Measurements from ENCODE around the gene COX4I2.

Gene COX4I2

DNA sequence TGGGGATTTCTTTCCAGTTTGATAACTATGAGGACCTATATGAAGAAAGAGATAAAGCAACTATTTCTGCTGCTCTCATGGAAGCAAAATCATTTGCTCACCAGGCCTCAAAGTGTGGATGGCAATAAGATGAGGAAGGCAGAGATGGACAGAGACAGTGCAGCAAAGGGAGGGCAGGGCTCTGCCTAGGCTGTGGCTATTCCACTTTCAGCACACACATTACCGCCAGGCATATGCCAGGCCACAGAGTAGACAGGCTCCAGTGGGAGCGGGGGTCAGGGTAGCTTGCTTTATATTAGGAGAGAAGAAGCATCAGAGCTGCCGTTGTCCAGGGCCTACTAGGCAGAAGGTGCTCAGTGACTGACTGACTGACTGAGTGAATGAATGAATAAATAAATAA, 44.1 kb downstream of the COX4I2 start:
- H3K27me3 Mint-ChIP-seq: no peaks in the 10 kb centered on the region
- H3K4me1 Mint-ChIP-seq: peaks cover 64 to 95% of the 10 kb centered on the region in 2 donors
- no peak for DNase-seq
- no peaks in the 10 kb centered on the region for H3K9me3 Mint-ChIP-seq
- no peak overlapping the region for H3K4me3 Mint-ChIP-seq
- no peak for ATAC-seq (replicated peaks)
- H3K36me3 Mint-ChIP-seq: peaks cover 58 to 81% of the 10 kb centered on the region in 2 donors
- peak overlapping the region; percentile 89 for H3K27ac Mint-ChIP-seq

DNA sequence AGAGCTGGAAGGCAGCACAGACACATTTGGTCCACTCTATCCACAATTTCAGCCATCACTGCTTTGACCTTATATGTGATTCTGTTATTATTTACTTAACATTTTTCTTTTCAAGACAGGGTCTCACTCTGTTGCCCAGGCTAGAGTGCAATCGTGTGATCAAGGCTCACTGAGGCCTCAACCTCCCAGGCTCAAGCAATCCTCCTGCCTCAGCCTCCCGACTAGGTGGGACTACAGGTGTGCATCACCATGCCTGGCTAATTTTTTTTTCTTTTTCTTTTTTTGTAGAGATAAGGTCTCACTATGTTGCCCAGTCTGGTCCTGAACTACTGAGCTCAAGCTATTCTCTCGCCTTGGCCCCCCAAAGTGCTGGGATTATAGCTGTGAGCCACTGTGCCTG, 44.6 kb downstream of the COX4I2 start:
- ATAC-seq (replicated peaks) (no peak), DNase-seq (no peak)
- H3K4me3 Mint-ChIP-seq: no peak overlapping the region
- H3K27ac Mint-ChIP-seq: peak overlapping the region; percentile 89
- H3K9me3 Mint-ChIP-seq: no peaks in the 10 kb centered on the region
- no peaks in the 10 kb centered on the region for H3K27me3 Mint-ChIP-seq
- peaks cover 62 to 84% of the 10 kb centered on the region in 2 donors for H3K36me3 Mint-ChIP-seq
- peaks cover 67 to 95% of the 10 kb centered on the region in 2 donors for H3K4me1 Mint-ChIP-seq

DNA sequence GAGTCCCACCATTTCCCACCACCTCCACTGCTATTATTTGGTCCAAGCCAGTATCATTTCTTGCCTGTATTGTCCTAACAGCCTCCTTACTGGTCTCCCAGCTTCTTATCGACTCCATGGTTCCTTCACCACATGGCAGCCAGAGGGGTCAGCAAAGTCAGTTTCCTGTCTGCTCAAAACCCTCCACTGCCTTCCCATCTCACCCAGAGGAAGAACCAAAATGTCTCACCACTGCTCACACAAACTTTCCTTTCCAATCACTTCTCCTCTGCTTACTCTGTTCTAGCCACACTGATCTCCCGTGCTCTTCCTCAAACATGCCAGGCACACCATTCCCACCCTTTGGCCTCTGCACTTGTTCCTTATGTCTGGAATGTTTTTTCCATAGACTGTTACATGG, 45.2 kb downstream of the COX4I2 start:
- Mint-ChIP-seq H3K27ac (peak overlapping the region; percentile 56), H3K4me1 (peaks cover 64 to 94% of the 10 kb centered on the region in 2 donors), H3K4me3 (peak overlapping the region; percentile 0 to 26), H3K27me3 (no peaks in the 10 kb centered on the region), H3K36me3 (peaks cover 61 to 83% of the 10 kb centered on the region in 2 donors), H3K9me3 (no peaks in the 10 kb centered on the region)
- no peak for ATAC-seq (replicated peaks)
- no peak for DNase-seq

DNA sequence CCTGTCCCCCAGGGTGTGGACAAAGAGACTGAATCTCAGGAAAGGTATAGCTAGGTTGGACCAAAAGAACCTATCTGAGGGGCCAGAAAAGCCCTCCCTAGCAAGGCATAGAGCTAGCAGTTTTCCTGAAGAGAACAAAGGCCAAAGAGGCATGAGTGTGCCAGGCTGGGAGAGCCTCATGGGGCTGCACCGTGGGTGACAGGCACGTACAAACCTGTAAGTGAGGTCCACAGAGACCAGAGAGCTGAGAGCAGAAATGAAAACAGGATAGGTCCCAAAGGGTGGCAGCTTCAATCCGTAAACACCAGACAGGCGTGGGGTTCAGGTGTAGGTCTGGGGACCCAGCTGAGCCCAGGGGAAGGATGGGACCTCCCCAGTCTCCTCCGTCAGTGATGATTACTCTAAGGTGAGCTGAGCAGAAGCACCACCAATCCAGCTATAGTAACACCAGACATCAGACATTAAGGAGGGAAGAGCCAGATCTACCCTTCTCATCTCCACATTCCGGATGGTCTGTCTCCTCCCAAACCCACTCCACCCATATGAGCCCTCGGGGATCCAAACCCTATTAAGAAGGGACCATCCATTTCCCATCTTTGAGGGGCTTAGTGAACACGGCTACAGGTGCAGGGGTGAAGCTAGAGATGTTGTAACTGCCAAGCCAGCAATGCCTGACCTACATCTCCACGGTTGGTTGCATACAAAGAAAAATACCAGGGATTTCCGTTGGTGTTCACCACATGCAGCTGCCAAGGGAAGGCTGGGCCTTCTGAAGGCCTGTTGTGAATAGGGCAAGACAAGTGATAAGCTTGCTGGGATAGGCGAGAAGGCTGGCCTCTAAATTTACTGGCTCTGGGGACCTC, 46.7 kb downstream of the COX4I2 start:
- Mint-ChIP-seq H3K36me3 (peaks cover 59 to 78% of the 10 kb centered on the region in 2 donors), H3K27ac (peak overlapping the region; percentile 93), H3K4me1 (peaks cover 53 to 87% of the 10 kb centered on the region in 2 donors), H3K9me3 (no peaks in the 10 kb centered on the region), H3K27me3 (no peaks in the 10 kb centered on the region), H3K4me3 (peak overlapping the region; percentile 70 to 81)
- ATAC-seq (replicated peaks): peak; percentile 79 to 80
- peak; percentile 52 for DNase-seq

DNA sequence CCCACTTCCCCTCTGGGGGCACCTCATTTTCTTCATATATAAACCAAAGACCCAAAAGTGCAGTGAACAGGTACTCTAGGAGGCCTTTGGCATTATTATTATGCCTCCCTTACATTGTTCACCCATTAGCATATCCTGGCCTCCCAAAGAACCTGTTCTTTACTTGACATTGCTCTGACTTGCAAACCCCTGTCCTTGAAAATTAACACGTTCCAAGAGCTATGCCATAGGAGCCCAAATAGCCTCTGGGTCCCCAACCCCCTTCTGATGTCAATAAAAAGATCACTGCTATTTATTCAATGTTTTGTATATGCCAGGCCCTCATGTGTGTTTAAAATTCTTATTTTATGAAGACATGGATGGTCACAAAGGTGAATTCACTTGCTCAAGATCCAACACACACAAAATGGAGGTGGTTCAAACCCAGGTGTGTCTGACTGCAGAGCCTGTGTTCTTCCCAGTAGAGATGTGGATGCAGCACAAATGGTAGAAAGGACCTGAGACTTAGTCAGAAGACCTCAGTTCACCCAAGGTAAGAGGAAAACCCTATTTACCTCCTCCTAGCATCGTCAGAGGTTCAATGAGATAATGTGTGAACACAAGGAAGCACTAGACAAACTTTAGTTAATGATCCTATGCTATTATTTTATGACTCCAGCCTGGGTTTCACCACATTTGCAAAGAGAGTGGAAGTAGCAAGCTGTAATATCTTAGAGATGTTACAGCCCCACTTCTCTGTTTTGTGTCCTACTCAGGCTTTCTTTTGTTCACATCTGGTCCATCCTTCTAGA, 48.3 kb downstream of the COX4I2 start:
- Mint-ChIP-seq H3K27me3 (no peaks in the 10 kb centered on the region), H3K27ac (peak overlapping the region; percentile 93), H3K4me3 (peak overlapping the region; percentile 48 to 70), H3K4me1 (peaks cover 49 to 82% of the 10 kb centered on the region in 2 donors), H3K36me3 (peaks cover 52 to 75% of the 10 kb centered on the region in 2 donors), H3K9me3 (no peaks in the 10 kb centered on the region)
- ATAC-seq (replicated peaks) (no peak), DNase-seq (no peak)

DNA sequence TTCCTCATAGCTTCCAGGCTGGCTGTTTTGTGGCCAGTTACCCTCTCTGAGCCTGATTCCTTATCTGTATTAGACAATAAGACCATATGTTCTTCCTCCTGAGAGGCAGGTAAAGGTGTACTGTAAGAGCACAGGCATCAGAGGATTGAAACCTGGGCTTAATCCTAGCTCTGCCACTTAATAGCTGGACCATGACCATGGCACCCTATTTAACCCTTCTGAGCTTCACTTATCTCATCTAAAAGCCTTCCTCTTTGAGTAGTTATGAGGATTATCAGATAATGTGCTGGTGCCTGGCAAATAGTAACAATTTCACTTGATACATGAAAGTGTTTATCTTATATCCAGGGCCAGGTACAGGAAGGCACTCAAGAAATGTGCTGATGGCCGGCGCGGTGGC, 50.1 kb downstream of the COX4I2 start:
- DNase-seq (no peak), ATAC-seq (replicated peaks) (no peak)
- H3K9me3 Mint-ChIP-seq: no peaks in the 10 kb centered on the region
- peaks cover 53 to 77% of the 10 kb centered on the region in 2 donors for H3K36me3 Mint-ChIP-seq
- H3K27me3 Mint-ChIP-seq: no peaks in the 10 kb centered on the region
- peak overlapping the region; percentile 14 for H3K27ac Mint-ChIP-seq
- peaks cover 54 to 84% of the 10 kb centered on the region in 2 donors for H3K4me1 Mint-ChIP-seq
- H3K4me3 Mint-ChIP-seq: peak overlapping the region; percentile 25 to 36

DNA sequence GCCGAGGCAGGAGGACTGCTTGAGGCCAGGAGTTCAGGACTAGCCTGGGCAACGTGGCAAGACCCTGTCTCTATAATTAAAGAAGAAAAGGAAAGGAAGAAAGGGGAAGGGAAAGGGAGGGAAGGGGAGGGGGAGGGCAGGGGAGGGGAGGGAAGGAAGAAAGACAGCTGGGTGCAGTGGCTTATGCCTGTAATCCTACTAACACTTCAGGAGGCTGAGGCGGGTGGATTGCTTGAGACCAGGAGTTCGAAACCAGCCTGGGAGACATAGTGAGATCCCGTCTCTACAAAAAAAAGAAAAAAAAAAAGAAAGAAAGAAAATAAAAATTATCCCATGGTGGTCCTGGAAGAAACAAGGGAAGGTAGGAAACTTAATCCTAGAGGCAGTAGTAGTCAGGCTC, 51.4 kb downstream of the COX4I2 start:
- Mint-ChIP-seq H3K27me3 (no peaks in the 10 kb centered on the region), H3K9me3 (no peaks in the 10 kb centered on the region), H3K4me3 (peak overlapping the region in 1 of 2 donors; percentile 46), H3K36me3 (peaks cover 46 to 70% of the 10 kb centered on the region in 2 donors), H3K4me1 (peaks cover 50 to 77% of the 10 kb centered on the region in 2 donors), H3K27ac (peak overlapping the region; percentile 71)
- DNase-seq (no peak), ATAC-seq (replicated peaks) (no peak)

DNA sequence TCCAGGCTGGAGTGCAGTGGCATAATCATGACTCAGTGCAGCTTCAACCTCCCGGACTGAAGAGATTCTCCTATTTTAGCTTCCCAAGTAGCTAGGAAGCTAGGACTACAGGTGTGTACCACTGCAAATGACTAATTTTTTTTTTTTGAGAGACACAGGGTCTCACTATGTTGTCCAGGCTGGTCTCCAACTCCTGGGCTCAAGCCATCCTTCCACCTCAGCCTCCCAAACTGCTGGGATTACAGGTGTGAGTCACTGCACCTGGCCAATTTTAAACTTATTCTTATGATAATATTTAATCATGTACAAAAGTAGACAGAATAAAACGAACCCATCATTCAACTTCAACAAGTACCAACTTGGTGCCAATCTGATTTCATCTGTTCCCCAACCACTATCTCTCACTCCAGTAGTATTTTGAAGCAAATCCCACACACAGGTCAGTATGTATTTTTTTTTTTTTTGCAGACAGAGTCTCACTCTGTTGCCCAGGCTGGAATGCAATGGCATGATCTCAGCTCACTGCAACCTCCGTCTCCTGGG, 52.5 kb downstream of the COX4I2 start:
- ATAC-seq (replicated peaks): no peak
- Mint-ChIP-seq H3K4me1 (peaks cover 52 to 77% of the 10 kb centered on the region in 2 donors), H3K9me3 (no peaks in the 10 kb centered on the region), H3K27me3 (no peaks in the 10 kb centered on the region), H3K27ac (peak overlapping the region; percentile 83), H3K4me3 (peak overlapping the region; percentile 35 to 55), H3K36me3 (peaks cover 47 to 68% of the 10 kb centered on the region in 2 donors)
- DNase-seq: no peak

DNA sequence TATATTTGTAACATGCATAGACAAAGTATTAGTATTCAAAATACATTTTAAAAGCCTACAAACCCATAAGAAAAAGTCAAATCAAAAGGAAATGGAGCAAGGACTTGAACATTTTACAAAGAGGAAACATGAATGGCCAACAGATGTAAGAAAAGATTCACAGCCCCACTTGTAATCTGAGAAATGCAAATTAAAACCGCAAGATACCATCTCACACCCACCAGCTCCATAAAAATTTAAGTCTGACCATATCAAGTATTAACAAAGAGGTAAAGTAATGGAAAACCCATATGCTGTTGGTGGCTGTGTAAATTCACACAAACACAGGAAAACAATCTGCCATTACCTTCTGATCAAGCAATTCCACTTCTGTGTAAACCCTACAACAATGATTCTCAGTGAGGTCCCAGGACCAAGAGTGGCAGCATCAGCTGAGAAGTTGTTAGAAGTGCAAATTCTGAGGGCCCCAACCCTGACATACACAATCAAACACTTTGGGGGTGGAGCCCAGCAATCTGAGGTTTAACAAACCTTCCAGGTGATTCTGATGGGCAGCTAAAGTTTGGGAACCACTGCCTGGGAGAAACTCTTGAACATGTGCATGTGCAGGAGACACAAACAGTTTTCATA, 54.0 kb downstream of the COX4I2 start:
- H3K27ac Mint-ChIP-seq: peak overlapping the region; percentile 47
- peaks cover 46 to 63% of the 10 kb centered on the region in 2 donors for H3K36me3 Mint-ChIP-seq
- peaks cover 52 to 77% of the 10 kb centered on the region in 2 donors for H3K4me1 Mint-ChIP-seq
- no peaks in the 10 kb centered on the region for H3K27me3 Mint-ChIP-seq
- H3K9me3 Mint-ChIP-seq: no peaks in the 10 kb centered on the region
- DNase-seq: no peak
- H3K4me3 Mint-ChIP-seq: peak overlapping the region; percentile 2 to 44
- peak; percentile 64 to 73 for ATAC-seq (replicated peaks)

DNA sequence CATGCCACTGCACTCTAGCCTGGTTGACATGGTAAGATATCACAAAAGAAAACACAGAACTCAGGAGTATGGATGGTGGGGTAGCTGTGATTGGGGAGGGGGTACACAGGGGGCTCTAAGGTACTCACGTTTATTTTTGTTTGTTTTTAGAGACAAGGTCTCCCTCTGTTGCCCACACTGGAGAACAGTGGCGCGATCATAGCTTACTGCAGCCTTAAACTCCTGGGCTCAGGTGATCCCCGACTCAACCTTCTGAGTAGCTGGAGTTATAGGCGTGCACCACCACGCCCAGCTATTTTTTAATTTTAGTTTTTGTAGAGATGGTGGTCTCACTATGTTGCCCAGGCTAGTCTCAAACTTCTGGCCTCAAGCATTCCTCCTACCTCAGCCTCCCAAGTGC, 55.7 kb downstream of the COX4I2 start:
- H3K36me3 Mint-ChIP-seq: peaks cover 39 to 57% of the 10 kb centered on the region in 2 donors
- H3K27ac Mint-ChIP-seq: no peak overlapping the region
- no peak overlapping the region for H3K4me3 Mint-ChIP-seq
- ATAC-seq (replicated peaks) (no peak), DNase-seq (no peak)
- H3K27me3 Mint-ChIP-seq: no peaks in the 10 kb centered on the region
- peaks cover 46 to 81% of the 10 kb centered on the region in 2 donors for H3K4me1 Mint-ChIP-seq
- H3K9me3 Mint-ChIP-seq: no peaks in the 10 kb centered on the region

DNA sequence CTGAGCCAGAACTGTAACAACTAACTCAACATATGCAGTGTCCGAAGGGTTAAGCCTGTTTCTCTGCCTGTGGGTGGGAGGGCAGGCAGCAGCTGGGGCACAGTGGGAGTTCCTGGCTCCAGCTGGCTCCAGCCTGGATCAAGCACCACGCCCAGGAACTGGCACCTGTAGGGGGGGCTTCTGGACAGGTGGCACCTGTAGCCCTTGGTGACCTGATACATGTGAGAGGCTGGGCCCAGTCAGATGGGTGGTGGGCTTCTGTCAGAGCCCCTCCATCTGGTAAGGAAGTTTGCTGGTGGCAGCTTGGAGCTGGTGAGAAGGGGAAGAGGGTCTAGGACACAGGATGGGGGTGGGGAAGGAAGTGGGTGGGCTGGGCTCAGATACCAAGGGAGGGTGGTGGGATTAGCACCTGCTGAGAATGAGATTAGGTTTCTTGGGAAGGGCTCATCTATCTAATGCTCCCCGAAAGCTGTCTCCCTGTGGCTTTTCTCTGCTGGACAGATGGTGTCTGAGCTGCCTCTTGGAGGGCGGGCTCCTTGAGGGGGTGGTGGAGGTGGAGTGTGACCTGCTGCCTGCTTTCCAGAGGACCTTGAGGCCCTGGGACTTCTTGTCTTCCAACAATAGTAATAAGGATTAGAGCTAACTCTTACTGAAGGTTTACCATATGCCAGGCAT, 56.4 kb downstream of the COX4I2 start:
- ATAC-seq (replicated peaks) (no peak), DNase-seq (no peak)
- Mint-ChIP-seq H3K27ac (peak overlapping the region; percentile 70), H3K36me3 (peaks cover 40 to 57% of the 10 kb centered on the region in 2 donors), H3K4me3 (peak overlapping the region; percentile 9 to 35), H3K27me3 (no peaks in the 10 kb centered on the region), H3K9me3 (no peaks in the 10 kb centered on the region), H3K4me1 (peaks cover 47 to 83% of the 10 kb centered on the region in 2 donors)

All from stimulated activated naive B cell treated with anti-CD40 and anti-IgM and Interleukin-4, amounts not matched to agents 10 μg/mL and 1 μg/mL and 100 μg/mL, for 72 hours (primary cell).